Stimulated activated CD4-positive, alpha-beta T cell treated with anti-CD3 and anti-CD28 coated beads, Interleukin-15, amount 100 ng/mL, for 48 hours (primary cell): ENCODE results near the gene TMEM178B.
"Not testable (repeated sequence)": the region's sequence is repeated elsewhere in the genome, so short reads cannot be mapped to it uniquely, and the experiment has no call there.

ENCODE experiments used
- DNase-seq, 2 donors: peaks; one replicate each; pipeline ENCODE4 v3.0.0-alpha.2; 2020; ENCODE audit warnings: low read depth in 2 of 2

TMEM178B gene

DNA sequence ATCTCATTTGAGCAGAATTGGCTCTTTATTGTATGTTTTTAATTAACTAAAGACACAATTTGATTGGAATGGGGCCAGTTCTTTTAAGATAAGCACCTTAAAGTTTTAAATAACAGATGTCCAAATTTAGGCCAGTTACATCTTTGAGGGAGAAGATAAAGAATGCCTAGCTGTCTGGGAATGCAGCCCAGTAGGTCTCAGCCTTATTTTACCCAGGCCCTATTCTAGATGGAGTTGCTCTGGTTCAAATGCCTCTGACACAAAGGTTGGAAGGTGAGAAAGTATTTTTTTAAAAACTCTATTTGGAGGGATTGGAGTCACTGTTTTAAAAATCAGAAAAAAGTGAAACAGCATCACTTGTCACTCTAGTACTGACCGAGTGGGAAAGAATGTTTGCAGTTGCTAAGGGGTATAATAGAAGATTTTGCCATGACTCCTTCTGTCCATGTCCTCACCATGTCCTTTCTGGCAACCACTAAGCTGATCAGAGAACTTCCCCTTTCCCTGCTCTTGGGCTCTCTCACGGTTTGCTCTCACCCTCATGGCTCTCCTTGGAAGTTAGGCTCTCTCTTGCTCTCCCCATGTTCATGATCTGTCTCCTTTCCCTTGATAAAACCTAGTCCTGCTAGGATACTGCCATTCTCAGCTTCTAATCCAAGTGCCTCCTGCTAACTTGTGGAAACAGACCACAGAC lies 239.1 kb downstream of the TMEM178B start:
- DNase-seq: no peak

DNA sequence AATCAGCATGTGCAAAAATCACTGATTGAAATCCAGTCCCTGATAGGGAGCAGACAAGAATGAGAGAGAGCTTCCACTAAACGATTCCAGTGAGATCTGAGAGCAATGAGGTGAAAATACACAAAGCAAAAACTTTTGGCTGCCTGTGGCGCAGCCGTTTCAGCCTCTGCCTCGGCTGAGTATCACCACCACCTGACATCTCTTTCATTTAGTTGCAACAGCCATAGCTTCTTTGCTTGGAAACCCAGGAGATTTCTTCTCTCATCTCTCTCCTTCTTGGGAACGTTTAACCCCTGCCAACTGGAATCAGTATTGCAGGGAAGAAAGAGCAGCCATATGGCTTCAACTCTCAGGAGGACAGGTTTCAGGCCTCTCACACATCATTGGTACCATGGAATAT lies 240.0 kb downstream of the TMEM178B start:
- no peak for DNase-seq

DNA sequence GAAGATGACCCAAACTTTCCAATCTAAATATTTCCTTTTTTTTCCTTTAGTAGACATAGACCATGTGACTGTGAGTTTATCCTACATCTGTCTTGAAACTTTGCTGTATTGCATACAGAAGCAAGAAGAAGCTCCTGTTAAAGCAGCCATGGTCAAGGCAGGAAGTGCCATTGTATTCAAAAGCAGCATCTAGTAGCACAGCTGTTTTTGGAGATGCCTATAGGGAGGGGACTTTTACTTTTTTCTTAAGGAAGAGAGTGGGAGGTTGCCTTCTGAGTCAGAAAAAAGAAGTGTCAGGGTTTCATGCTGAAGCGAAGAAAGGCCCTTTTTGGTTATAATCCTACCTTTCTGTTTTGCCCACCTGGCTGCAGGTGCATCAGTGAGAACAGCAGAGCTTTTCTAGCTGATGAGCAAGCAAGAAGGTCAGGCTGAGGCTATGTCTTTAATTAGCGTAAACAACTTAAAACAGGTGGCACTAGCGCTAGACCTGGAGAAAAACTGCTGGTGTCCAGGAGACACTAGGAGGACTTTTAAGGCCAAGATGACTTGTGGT lies 243.2 kb downstream of the TMEM178B start:
- no peak for DNase-seq

DNA sequence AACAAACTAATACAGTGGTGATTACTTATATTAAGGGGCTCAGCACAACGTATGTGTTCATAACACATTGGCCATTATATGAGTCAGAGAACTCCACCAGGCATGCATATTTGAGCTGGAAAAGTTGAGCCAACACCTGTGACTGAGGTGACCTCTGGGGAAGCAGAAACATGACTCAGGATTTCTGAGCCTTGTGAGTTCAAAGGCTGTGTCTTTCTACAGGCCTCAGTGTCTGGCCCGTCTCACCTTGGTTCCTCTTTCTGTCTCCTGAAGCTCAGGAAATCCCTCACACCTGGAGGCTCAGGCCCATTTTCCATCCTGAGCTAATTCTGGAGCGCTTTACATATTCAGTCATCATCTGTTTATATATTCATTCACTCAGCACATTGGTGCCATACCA lies 246.4 kb downstream of the TMEM178B start:
- DNase-seq: no peak

DNA sequence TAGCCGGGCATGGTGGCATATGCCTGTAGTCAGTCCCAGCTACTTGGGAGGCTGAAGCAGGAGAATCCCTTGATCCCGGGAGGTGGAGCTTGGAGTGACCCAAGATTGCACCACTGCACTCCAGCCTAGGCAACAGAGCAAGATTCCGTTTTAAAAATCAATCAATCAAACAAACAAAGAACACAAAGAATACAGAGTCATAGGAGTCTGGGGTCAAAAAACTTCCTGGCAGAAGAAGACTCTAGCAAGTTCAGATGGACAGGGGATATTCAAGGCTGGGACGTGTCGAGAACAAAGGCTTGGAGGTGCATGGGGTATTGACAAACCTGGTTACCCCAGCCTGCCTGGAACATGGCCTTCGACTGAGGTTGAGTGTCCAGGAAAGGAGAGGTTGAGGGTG lies 248.5 kb downstream of the TMEM178B start:
- no peak for DNase-seq

DNA sequence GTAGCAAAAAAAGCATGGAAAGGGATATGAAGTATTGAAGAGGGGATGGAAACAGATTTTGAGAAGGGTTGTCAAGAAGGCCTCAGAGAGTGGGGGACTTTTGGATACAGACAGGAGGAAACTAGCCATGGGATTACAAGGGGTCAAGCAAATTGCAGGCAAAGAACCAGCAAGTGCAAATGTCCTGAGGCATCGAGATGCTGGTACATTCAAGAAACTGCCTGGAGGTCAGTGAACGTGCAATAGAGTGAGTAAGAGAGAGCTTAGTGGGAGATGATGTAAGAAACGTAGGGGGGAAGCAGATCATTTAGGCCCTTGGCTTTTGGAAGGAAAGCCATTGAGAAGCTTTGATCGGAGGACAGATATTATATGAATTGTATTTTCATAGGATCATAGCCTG lies 250.0 kb downstream of the TMEM178B start:
- no peak for DNase-seq

DNA sequence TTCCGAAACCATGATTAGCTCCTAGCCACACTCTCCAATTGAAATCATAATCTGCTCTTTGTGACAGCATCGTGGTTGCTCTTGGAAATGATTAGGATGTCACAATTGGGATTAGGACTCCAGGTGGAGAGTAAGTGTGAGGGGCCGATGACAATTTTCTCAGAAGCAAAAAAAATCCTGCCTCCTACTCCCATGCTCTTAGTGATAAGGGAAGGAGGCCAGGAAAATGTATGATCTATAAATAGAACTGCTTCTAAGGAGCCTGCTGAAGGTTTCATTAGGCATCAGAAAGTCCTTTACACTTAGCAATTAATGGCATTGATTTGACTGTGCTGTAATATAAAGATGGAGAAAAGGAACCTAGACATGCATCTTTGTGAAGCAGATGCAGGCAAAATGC lies 251.0 kb downstream of the TMEM178B start:
- no peak for DNase-seq

DNA sequence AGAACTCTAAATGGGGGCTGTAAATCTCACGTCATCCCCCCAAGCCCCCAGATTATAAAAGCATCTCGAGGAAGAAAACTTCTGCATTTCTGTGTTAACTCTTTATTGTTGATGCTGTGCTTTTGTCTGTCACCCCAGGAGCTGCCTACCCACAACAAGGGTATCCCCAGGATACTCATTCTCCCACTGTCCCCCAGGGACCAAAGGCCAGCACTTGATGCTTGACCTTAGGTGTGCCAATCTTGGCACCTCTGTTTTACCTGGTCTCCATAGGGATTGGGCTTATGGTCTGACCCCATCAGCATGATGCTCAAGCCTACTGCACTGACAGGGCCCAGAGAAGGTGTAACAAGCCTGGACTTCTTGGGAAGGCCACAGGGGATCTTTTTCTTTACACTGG lies 251.4 kb downstream of the TMEM178B start:
- DNase-seq: no peak

DNA sequence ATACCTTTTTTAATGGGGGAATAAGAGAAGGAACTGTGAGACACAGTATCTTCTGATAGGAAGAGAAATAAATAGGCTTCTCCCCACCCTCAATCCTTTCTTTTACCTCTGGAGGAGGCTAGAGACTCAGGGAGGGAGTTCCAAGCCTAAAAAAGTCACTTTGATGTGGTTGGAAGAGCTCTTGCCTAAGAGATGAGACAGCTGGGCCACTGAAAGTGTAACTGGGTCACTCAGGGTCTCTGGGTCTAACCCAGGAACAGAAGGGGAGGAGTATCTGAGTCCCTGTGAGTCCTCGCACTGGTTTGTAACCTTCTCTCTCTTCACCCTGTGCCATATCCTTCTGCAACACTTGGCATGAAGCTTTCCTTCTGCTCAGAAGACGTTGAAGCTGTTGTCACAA lies 254.4 kb downstream of the TMEM178B start:
- no peak for DNase-seq

DNA sequence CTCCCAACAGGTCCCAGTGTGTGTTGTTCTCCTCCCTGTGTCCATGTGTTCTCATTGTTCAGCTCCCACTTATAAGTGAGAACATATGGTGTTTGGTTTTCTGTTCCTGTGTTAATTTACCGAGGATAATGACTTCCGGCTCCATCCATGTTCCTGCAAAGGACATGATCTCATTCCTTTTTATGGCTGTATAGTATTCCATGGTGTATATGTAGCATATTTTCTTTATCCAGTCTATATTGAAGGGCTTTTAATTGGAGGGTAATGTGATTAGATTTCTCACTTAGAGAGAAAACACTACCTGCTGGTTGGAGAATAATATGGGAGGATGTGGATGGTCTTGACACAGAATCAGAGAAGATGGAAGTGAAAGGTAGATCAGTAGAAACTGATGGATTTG lies 256.4 kb downstream of the TMEM178B start:
- not testable (repeated sequence) for DNase-seq

DNA sequence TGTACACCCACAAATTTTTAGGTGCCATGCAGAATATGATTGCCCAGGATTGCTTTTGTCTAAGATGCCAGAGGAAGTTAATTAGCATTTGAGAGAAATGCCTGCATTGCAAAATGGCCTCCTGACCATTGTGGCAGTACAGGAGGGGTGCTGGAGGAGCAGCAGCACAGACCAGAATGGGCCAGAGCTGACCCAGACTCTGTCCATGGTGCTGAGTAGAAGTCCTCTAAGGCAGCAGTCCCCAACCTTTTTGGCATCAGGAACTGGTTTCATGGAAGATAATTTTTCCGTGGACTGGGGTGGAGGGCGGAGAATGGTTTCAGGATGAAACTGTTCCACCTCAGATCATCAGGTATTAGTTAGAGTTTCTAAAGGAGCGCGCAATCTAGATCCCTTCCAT lies 259.6 kb downstream of the TMEM178B start:
- DNase-seq: no peak

DNA sequence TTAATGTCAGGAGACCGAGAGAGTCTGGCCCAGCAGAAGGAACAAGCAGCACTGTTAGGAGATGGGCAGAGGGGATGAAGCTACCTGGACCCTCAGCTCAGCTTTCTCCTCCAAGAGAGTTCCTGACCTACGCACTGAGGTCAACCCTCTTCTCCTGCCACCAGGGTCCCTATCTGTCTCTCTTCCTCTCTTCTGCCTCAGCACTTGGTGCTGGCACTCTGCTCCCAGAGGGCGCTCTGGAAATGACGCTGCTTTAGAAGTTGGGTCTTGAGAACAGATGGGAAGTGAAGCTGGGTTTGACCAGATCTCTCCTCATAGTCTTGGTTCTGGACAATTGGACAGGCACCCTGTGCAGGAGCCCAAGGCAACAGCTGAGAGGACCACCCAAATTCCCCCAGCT lies 261.3 kb downstream of the TMEM178B start:
- no peak for DNase-seq

DNA sequence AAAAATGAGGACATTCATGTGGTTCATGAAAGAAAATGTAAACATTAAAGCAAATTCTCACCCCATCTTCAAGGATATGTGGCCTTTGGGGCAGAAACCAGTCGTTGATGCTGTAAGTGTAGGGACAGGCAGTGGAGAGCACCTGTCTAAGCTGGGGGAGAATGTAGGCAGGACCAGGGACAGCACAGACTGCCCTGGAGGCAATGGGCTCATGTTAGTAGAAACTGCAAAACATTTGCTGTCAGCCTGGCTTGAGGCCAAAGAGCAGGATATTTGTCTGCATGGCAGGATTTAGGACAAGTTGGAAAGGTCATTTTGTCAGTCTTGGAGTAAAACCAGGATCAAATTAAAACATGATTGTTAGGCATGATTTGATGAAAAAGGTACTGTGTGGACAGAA lies 265.7 kb downstream of the TMEM178B start:
- no peak for DNase-seq

DNA sequence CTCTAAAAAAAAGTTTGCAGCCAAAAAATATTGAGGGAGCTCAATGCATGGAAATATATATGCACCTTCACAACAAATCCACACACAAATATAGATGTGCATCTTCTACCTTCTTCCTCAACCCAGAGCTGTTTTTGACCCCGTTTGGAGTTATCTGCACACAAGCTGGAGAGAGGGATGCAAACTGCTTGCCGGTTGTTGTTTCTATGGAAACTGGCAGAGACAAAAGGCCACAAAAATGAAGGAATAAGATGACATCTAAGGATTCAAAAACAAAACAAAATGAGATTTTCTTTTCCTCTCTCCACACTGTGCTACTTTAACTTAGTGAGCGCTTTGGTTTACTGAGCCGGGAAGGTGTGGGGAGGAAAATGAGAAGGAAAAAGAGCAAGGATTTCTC lies 267.1 kb downstream of the TMEM178B start:
- no peak for DNase-seq

DNA sequence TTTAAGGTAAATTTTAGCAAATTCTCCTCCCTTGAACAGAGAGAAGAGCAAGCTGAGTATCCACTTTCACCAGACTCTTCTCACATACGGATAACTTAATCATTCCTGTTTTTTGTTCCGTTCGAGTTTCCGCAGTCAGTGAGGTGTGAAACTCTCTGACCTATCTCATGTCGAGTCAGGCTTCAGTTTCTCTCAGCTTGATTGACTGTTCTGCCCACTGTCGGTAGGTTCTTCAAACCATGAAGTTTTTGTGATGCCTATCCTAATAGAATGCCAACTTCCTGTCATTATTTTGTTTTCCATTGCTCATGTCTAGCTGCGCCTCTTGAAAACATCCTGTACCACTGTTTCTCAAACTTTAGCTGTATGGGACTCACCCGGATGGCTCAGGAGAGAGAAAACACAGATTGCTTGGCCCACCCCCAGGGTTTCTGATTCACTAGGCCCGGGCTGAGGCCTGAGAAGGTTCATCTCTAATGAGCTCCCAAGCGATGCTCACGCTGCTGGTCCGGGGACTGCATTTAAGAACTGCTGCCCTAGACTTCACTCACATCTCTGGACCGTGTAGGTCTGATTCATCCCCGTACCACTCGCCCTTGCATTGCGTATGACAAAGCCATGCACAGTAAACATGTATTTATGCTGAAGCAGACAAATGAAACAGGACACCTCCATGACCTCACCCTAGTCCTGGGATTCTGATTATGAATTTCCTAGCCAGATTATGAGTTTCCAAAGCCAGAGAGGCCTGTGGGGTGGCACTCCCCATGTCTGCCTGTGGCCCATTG lies 269.0 kb downstream of the TMEM178B start:
- DNase-seq: no peak

DNA sequence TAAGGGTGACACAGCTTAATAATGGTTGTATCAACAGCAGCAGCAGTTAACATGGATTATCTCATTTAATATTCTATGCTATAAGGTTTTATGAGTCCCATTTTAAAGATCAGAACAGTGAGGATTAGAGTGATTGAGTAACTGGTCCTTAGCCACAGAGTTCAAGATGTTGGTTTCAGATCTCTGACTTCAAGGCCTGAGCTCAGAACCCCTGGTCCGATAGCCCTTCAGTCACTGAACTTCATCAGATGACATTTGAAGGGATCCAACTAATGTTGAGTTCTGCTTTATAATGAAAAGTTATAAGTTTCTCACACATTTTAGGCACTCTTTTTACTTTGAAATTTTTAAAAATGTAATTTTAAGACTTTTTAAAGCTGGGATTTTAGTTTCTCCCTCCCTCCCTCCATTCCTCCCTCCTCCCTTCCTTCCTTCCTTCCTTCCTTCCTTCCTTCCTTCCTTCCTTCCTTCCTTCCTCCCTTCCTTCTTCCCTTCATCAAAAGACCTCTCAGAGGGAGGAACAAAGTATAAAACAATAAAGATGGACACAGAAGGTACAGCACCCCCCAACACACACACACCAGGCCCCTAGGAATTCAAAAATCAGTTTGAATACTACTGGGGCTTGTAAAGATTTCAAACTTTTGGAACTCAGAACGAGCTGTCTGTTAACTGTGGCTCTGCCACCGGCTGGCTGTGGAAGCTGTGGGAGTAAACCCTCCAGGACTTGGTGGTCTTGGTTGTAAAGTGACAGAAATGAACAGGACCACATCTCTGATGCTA lies 270.5 kb downstream of the TMEM178B start:
- no peak for DNase-seq

DNA sequence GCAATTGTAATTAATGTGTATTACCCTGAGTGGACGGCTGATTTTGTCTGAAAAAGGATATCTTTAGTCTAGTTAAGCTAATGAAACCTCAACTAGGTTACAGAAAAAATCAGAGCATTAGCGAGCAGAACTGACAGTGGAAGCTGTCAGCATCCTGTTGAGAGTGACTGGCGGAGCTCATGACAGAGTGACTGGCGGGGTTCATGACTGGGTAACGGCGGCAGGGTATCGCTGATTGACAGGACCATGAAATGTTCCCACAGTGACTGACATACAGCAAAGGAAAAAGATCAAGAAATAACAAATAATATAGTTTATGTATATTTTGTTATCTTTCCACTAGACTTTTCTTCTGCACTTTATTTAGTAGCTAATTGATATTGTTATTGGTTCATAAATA lies 274.9 kb downstream of the TMEM178B start:
- DNase-seq: no peak

DNA sequence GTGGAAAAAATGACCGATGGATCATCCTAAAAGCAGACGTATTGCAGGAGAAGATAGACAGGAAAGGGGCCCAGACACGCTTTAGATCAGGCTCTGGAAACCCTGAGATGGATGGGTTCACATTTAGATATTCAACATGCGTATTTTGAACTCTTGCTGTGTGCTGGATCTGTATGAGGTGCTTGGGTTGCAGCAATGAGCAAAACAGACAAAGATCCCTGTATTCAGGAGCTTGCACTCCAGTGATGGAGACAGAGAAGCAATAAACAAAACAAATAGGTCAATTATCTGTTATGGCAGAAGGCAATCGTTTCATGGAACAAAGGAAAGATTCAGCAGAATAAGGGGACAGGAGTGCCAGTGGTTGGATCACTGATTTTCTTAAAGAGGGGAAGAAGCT lies 275.5 kb downstream of the TMEM178B start:
- DNase-seq: no peak

DNA sequence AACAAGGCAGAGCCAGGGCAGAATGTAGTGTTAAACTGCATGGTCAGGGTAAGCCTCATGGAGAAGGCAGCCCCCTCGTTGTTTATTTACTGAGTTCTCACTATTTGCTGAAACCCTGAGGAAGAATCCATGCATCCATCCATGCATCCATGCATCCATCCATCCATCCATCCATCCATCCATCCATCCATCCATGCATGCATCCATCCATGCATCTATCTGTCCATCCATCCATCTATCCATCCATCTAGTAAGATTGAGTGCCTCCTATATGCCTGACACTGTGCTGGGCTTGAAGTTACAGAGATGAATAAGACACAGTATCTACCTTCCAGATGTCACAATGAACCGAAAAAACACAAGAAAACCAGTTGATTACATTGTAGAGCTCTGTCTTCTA lies 275.9 kb downstream of the TMEM178B start:
- no peak for DNase-seq

DNA sequence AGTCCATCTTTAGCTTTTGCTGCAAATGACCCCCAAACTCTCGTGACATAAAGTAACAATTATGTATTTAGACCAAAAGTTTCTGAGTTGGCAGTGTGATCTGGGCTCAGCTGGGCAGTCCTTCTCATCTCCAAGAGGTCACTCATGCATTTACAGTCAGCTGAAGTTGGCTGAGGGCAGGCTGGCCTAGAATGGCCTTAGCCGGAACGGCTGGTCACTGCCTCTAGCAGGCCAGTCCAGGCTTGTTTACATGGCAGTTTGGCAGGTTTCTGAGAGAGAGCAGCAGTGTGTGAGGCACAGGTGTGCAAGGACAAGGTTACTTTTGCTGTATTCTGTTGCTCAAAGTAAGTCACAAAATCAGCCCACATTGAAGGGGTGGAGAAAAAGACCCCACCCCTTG lies 277.3 kb downstream of the TMEM178B start:
- DNase-seq: no peak

DNA sequence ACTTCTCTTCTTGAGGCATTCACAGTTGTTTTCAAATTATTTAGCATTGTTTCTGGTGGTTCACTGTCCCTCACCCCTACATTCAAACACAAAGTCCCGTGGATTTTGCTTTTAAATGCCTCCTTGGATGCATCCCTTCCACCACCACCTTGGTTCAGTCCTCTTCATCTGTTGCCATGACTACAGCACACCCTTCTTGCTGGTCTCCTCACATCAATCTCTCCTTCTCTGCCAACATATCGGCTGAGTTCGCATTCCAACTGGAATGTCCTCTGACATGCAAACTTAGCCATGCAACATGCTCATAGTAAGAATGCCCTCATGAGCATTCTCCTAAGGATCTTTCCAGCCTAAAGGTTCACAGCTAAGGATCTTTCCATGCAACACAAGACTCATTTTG lies 279.1 kb downstream of the TMEM178B start:
- DNase-seq: no peak

DNA sequence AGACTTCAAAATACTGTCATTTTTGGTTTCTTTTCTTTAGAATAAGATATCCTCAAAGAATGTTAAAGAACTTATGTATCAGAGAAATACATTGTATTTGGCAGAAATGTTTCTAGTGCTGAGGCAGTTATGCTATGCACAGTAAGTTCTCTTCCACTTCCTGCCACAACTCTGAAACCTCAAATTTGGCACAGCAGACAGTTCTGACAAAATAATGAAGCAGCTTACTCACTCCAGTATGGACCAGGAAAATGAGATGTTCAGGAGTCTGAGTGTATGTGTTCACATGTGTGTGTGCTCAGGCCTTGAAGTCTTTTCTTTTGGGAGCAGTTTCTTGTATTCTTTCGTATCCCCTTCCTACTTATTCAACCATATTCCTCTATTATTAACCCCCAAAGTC lies 280.4 kb downstream of the TMEM178B start:
- DNase-seq: no peak

DNA sequence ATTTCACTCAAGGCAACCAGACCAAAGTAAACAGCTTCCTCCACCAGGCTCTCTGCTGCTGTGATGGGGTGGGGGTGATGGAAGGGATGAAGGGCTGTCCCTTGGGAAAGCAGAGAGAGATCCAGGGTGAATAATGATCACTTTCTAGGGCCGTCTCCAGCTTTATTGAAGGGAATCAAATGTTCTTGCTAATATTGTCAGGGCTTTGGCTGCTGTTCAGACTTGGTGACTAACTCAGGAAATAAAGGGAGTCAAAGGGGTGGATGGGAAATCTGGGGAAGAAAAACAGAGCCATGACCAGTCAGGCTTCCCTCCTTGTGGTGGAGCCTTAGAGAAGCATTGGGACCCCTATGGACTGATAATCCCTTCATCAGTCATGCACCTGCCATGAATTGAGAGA lies 281.2 kb downstream of the TMEM178B start:
- DNase-seq: no peak
